Neuronal stem cell (in vitro differentiated cells): Measurements from ENCODE around the gene TSHZ1.

Experiments used
- DNase-seq: peaks from one replicate; pipeline ENCODE4 v3.0.0-alpha.2; 2013; ENCODE audit warnings: low spot score
- H2AFZ ChIP-seq: one replicate; pipeline ENCODE4 v1.6.1; 2013; ENCODE audit warnings: mild to moderate bottlenecking, low read length, inconsistent platforms
- H2AK5ac ChIP-seq: 2 replicates; pipeline ENCODE4 v1.6.1; 2013; ENCODE audit warnings: low read depth, mild to moderate bottlenecking, inconsistent platforms, low read length, moderate library complexity, mixed read lengths
- H2BK120ac ChIP-seq: 2 replicates; pipeline ENCODE4 v1.6.1; 2013; ENCODE audit warnings: low read depth, mild to moderate bottlenecking, inconsistent platforms, low read length, moderate library complexity, mixed read lengths
- H2BK12ac ChIP-seq: one replicate; pipeline ENCODE4 v1.6.1; 2013; ENCODE audit warnings: low read length, inconsistent platforms
- H2BK15ac ChIP-seq: 2 replicates; pipeline ENCODE4 v1.6.1; 2013; ENCODE audit warnings: mild to moderate bottlenecking, low read length, inconsistent platforms, mixed read lengths
- H2BK5ac ChIP-seq: one replicate; pipeline ENCODE4 v1.6.1; 2013; ENCODE audit warnings: inconsistent platforms, mild to moderate bottlenecking, low read length, moderate library complexity
- H3K14ac ChIP-seq: one replicate; pipeline ENCODE4 v1.6.1; 2013; ENCODE audit warnings: low read length, inconsistent platforms
- H3K18ac ChIP-seq: 2 replicates; pipeline ENCODE4 v1.6.1; 2013; ENCODE audit warnings: low read length, inconsistent platforms
- H3K23ac ChIP-seq: 2 replicates; pipeline ENCODE4 v1.6.1; 2013; ENCODE audit warnings: low read depth, mild to moderate bottlenecking, mixed read lengths, low read length, inconsistent platforms; ENCODE audit not compliant: poor library complexity
- H3K27ac ChIP-seq: replicated peaks from 3 replicates; pipeline ENCODE4 v1.5.1; 2013; ENCODE audit warnings: low read length, inconsistent platforms
- H3K27me3 ChIP-seq, 3 experiments: 2 replicates each; pipeline ENCODE4 v1.6.1; 2013; ENCODE audit warnings: low read length in 3 of 3, mild to moderate bottlenecking in 2 of 3, inconsistent platforms in 1 of 3, low read depth in 1 of 3, mixed read lengths in 1 of 3, moderate library complexity in 1 of 3; ENCODE audit not compliant: control insufficient read depth in 3 of 3, insufficient read depth in 3 of 3
- H3K36me3 ChIP-seq, 2 donors: replicated peaks in 1 of 2; 2 replicates each; pipeline ENCODE4 v1.6.1; 2013; ENCODE audit warnings: low read length in 2 of 2; ENCODE audit not compliant: control insufficient read depth in 2 of 2, insufficient read depth in 2 of 2
- H3K4ac ChIP-seq: 2 replicates; pipeline ENCODE4 v1.6.1; 2013; ENCODE audit warnings: inconsistent platforms, mild to moderate bottlenecking, low read length, moderate library complexity
- H3K4me1 ChIP-seq, 2 donors: 1 replicate in 1 of 2; 2 replicates in 1 of 2; pipeline ENCODE4 v1.6.1; 2013; ENCODE audit warnings: low read length in 2 of 2, low read depth in 1 of 2; ENCODE audit not compliant: control insufficient read depth in 2 of 2, insufficient read depth in 1 of 2
- H3K4me2 ChIP-seq: one replicate; pipeline ENCODE4 v1.6.1; 2013; ENCODE audit warnings: mild to moderate bottlenecking, low read length, inconsistent platforms; ENCODE audit not compliant: insufficient read depth, poor library complexity, severe bottlenecking
- H3K4me3 ChIP-seq, 2 donors: 2 replicates each; pipeline ENCODE4 v1.5.1; 2013; ENCODE audit warnings: low read length in 2 of 2, mild to moderate bottlenecking in 2 of 2, inconsistent platforms in 1 of 2, moderate library complexity in 1 of 2
- H3K79me1 ChIP-seq: one replicate; pipeline ENCODE4 v1.6.1; 2013; ENCODE audit warnings: low read depth, mild to moderate bottlenecking, inconsistent platforms, low read length, moderate library complexity
- H3K9ac ChIP-seq: one replicate; pipeline ENCODE4 v1.6.1; 2013; ENCODE audit warnings: mild to moderate bottlenecking, low read depth, low read length, inconsistent platforms; ENCODE audit not compliant: poor library complexity
- H3K9me3 ChIP-seq, 2 donors: replicated peaks in 1 of 2; 2 replicates each; pipeline versions ENCODE3 to v1.6.1; 2013; ENCODE audit warnings: low read length in 2 of 2, mild to moderate bottlenecking in 2 of 2, inconsistent platforms in 1 of 2, low read depth in 1 of 2, mixed read lengths in 1 of 2, moderate library complexity in 1 of 2; ENCODE audit not compliant: control insufficient read depth in 2 of 2, insufficient read depth in 1 of 2
- H4K8ac ChIP-seq: one replicate; pipeline ENCODE4 v1.6.1; 2013; ENCODE audit warnings: low read depth, mild to moderate bottlenecking, inconsistent platforms, low read length, moderate library complexity
- H4K91ac ChIP-seq: one replicate; pipeline ENCODE4 v1.6.1; 2013; ENCODE audit warnings: low read length, low read depth, mild to moderate bottlenecking, inconsistent platforms; ENCODE audit not compliant: poor library complexity
- WGBS, 2 donors: extraction: QIAGEN DNeasy Blood & Tissue Kit; methylation state at CpG; one replicate each; pipeline ENCODE4 v1.1.7; 2013; ENCODE audit warnings: missing lambda C conversion rate in 2 of 2, mixed read lengths in 1 of 2; ENCODE audit not compliant: insufficient read length in 2 of 2, insufficient replicate concordance in 1 of 2; ENCODE audit errors: extremely low coverage in 2 of 2; 5-methylcytosine and 5-hydroxymethylcytosine counted together

TSHZ1 gene

GRCh38 chr18:75211002-75211621, 515 bp downstream of the TSHZ1 start:
- no peak overlapping the region for H2BK120ac ChIP-seq
- H3K18ac ChIP-seq, result peak overlapping the region; percentile 15
- no peak overlapping the region for H2BK15ac ChIP-seq
- peak overlapping the region; percentile 69 for H3K4me2 ChIP-seq
- no peaks in the 10 kb centered on the region for H3K36me3 ChIP-seq
- H3K14ac ChIP-seq, result no peak overlapping the region
- peak overlapping the region; percentile 2 for H3K9ac ChIP-seq
- no peaks in the 10 kb centered on the region for H3K79me1 ChIP-seq
- no peak overlapping the region for H4K91ac ChIP-seq
- no peak overlapping the region for H2AK5ac ChIP-seq
- no peak overlapping the region for H2BK5ac ChIP-seq
- H3K27ac ChIP-seq, result no peak overlapping the region
- peaks cover 9 to 18% of the 10 kb centered on the region in 2 donors for H3K4me1 ChIP-seq
- no CpG with 5 or more reads among the region's 64 CpGs for WGBS, 2 donors
- no peak overlapping the region for H4K8ac ChIP-seq
- H2AFZ ChIP-seq, result peak overlapping the region; percentile 84
- H3K9me3 ChIP-seq, result no peaks in the 10 kb centered on the region
- no peak overlapping the region for H2BK12ac ChIP-seq
- no peak overlapping the region for H3K23ac ChIP-seq
- H3K27me3 ChIP-seq, result peaks cover 0 to 47% (median 12%) of the 10 kb centered on the region in 3 experiments
- H3K4ac ChIP-seq, result no peak overlapping the region
- DNase-seq, result peak; percentile 26
- H3K4me3 ChIP-seq, result peak overlapping the region; percentile 77 to 88

GRCh38 chr18:75211626-75211952, 992 bp downstream of the TSHZ1 start:
- Histone ChIP-seq H2AK5ac (no peak overlapping the region), H3K4me1 (peaks cover 9 to 17% of the 10 kb centered on the region in 2 donors), H3K4me3 (peak overlapping the region; percentile 77 to 88), H2AFZ (peak overlapping the region; percentile 91), H3K9me3 (no peaks in the 10 kb centered on the region), H3K27me3 (peaks cover 0 to 42% (median 11%) of the 10 kb centered on the region in 3 experiments), H2BK5ac (no peak overlapping the region), H2BK15ac (no peak overlapping the region), H3K18ac (peak overlapping the region; percentile 71), H3K4ac (no peak overlapping the region), H4K8ac (no peak overlapping the region), H4K91ac (no peak overlapping the region), H3K27ac (no peak overlapping the region), H2BK120ac (no peak overlapping the region), H3K4me2 (peak overlapping the region; percentile 95), H3K79me1 (no peaks in the 10 kb centered on the region), H3K14ac (no peak overlapping the region), H2BK12ac (no peak overlapping the region), H3K9ac (peak overlapping the region; percentile 73), H3K23ac (no peak overlapping the region), H3K36me3 (no peaks in the 10 kb centered on the region)
- WGBS, 2 donors, result no CpG with 5 or more reads among the region's 66 CpGs
- DNase-seq, result no peak

GRCh38 chr18:75211953-75212750, 1.6 kb downstream of the TSHZ1 start:
- WGBS, 2 donors, result no CpG with 5 or more reads among the region's 38 CpGs
- peak overlapping the region; percentile 73 for H3K9ac ChIP-seq

GRCh38 chr18:75212751-75213090, 2.1 kb downstream of the TSHZ1 start:
- Histone ChIP-seq H3K27ac (no peak overlapping the region), H3K4me3 (peak overlapping the region in 1 of 2 donors; percentile 77)

More at GRCh38 chr18:75211953-75212750, 1.6 kb downstream of the TSHZ1 start:
- peaks cover 0 to 36% (median 6%) of the 10 kb centered on the region in 3 experiments for H3K27me3 ChIP-seq
- no peaks in the 10 kb centered on the region for H3K79me1 ChIP-seq
- H3K4me1 ChIP-seq, result peaks cover 9 to 12% of the 10 kb centered on the region in 2 donors
- H2BK15ac ChIP-seq, result no peak overlapping the region
- peak overlapping the region; percentile 34 for H3K23ac ChIP-seq
- peak overlapping the region; percentile 71 for H3K18ac ChIP-seq
- H2BK120ac ChIP-seq, result no peak overlapping the region
- no peak overlapping the region for H2AK5ac ChIP-seq
- peak overlapping the region; percentile 91 for H2AFZ ChIP-seq
- H3K4ac ChIP-seq, result no peak overlapping the region
- no peaks in the 10 kb centered on the region for H3K36me3 ChIP-seq
- H3K4me3 ChIP-seq, result peak overlapping the region; percentile 77 to 88
- H3K14ac ChIP-seq, result no peak overlapping the region
- H4K91ac ChIP-seq, result no peak overlapping the region
- H2BK5ac ChIP-seq, result no peak overlapping the region
- H3K4me2 ChIP-seq, result peak overlapping the region; percentile 95
- H2BK12ac ChIP-seq, result no peak overlapping the region
- H3K9me3 ChIP-seq, result no peaks in the 10 kb centered on the region
- no peak overlapping the region for H4K8ac ChIP-seq
- H3K27ac ChIP-seq, result no peak overlapping the region
- peak; percentile 23 for DNase-seq

More at GRCh38 chr18:75212751-75213090, 2.1 kb downstream of the TSHZ1 start:
- no peak overlapping the region for H4K91ac ChIP-seq
- H3K4me2 ChIP-seq, result no peak overlapping the region
- peaks cover 0 to 30% (median 6%) of the 10 kb centered on the region in 3 experiments for H3K27me3 ChIP-seq
- H3K36me3 ChIP-seq, result no peaks in the 10 kb centered on the region
- H3K18ac ChIP-seq, result no peak overlapping the region
- H3K4ac ChIP-seq, result no peak overlapping the region
- H2AFZ ChIP-seq, result no peak overlapping the region
- H2BK12ac ChIP-seq, result no peak overlapping the region
- no peak for DNase-seq
- no peaks in the 10 kb centered on the region for H3K79me1 ChIP-seq
- no CpG with 5 or more reads among the region's 5 CpGs for WGBS, 2 donors
- H2BK5ac ChIP-seq, result no peak overlapping the region
- no peak overlapping the region for H2AK5ac ChIP-seq
- no peak overlapping the region for H3K23ac ChIP-seq
- no peak overlapping the region for H2BK120ac ChIP-seq
- H3K9ac ChIP-seq, result no peak overlapping the region
- no peak overlapping the region for H2BK15ac ChIP-seq
- H4K8ac ChIP-seq, result no peak overlapping the region
- H3K4me1 ChIP-seq, result peaks cover 7 to 9% of the 10 kb centered on the region in 2 donors
- no peak overlapping the region for H3K14ac ChIP-seq
- no peaks in the 10 kb centered on the region for H3K9me3 ChIP-seq
